OCI-LY1 (cell line): ENCODE results near the gene RBM38.

Experiments used
- H2AFZ ChIP-seq: fragments of 200-600 bp; sonication (generic), shearing (Covaris generic); 2 replicates; pipeline ENCODE4 v1.6.0; 2014; ENCODE audit warnings: antibody characterized with exemption, mild to moderate bottlenecking, low read length
- H3F3A ChIP-seq: fragments of 200-600 bp; sonication (generic), shearing (Covaris generic); 2 replicates; pipeline ENCODE4 v1.6.0; 2014; ENCODE audit warnings: mild to moderate bottlenecking, antibody characterized with exemption, low read length, moderate library complexity; ENCODE audit not compliant: insufficient read depth
- H3K27ac ChIP-seq: fragments of 200-600 bp; sonication (generic); 2 replicates; pipeline ENCODE4 v1.5.1; 2014; ENCODE audit warnings: low read length, mixed run types, mild to moderate bottlenecking, low read depth; ENCODE audit not compliant: poor library complexity, severe bottlenecking
- H3K27me3 ChIP-seq: fragments of 200-600 bp; sonication (generic); 2 replicates; pipeline ENCODE4 v1.6.0; 2014; ENCODE audit warnings: antibody characterized with exemption, mild to moderate bottlenecking, low read length, moderate library complexity; ENCODE audit not compliant: insufficient read depth
- H3K36me3 ChIP-seq: fragments of 200-600 bp; sonication (generic); 2 replicates; pipeline ENCODE4 v1.6.1; 2014; ENCODE audit warnings: mild to moderate bottlenecking, antibody characterized with exemption, low read length, moderate library complexity, mixed read lengths; ENCODE audit not compliant: insufficient read depth
- H3K4me1 ChIP-seq: fragments of 200-600 bp; sonication (generic); 2 replicates; pipeline ENCODE4 v1.5.1; 2014; ENCODE audit warnings: mild to moderate bottlenecking, low read length, moderate library complexity; ENCODE audit not compliant: insufficient read depth, severe bottlenecking
- H3K4me2 ChIP-seq: fragments of 200-600 bp; sonication (generic), shearing (Covaris generic); 2 replicates; pipeline ENCODE4 v1.6.1; 2014; ENCODE audit warnings: low read length
- H3K4me3 ChIP-seq: fragments of 200-600 bp; sonication (generic); 2 replicates; pipeline ENCODE4 v1.5.1; 2014; ENCODE audit warnings: low read length, low read depth, mild to moderate bottlenecking, mixed read lengths; ENCODE audit not compliant: poor library complexity, severe bottlenecking
- H3K79me2 ChIP-seq: fragments of 200-600 bp; shearing (Covaris generic); 2 replicates; pipeline ENCODE4 v1.6.1; 2016; ENCODE audit warnings: mixed run types, low read length, mixed read lengths; ENCODE audit not compliant: insufficient read depth
- H3K9ac ChIP-seq: fragments of 200-600 bp; sonication (generic), shearing (Covaris generic); 2 replicates; pipeline ENCODE4 v1.6.1; 2014; ENCODE audit warnings: mild to moderate bottlenecking, low read length, mixed read lengths
- H3K9me2 ChIP-seq: fragments of 200-600 bp; sonication (generic), shearing (Covaris generic); 2 replicates; pipeline ENCODE4 v1.6.1; 2014; ENCODE audit warnings: low read depth, mild to moderate bottlenecking, low read length, mixed read lengths
- H3K9me3 ChIP-seq: fragments of 200-600 bp; shearing (Covaris generic); 2 replicates; pipeline ENCODE4 v1.6.1; 2014; ENCODE audit warnings: low read length, mixed read lengths
- H4K20me1 ChIP-seq: fragments of 200-600 bp; sonication (generic), shearing (Covaris generic); 2 replicates; pipeline ENCODE4 v1.6.0; 2016; ENCODE audit warnings: mild to moderate bottlenecking, low read length; ENCODE audit not compliant: insufficient read depth
- EZH2 ChIP-seq: fragments of 200-600 bp; sonication (generic), shearing (Covaris generic); IDR thresholded peaks from 2 replicates; pipeline ENCODE4 v1.8.0; 2017; ENCODE audit warnings: borderline replicate concordance, mixed run types, mild to moderate bottlenecking, antibody characterized with exemption, low read length, moderate library complexity, mixed read lengths
- TF ChIP-seq, protein P1 (sequence below): fragments of 200-600 bp; sonication (generic), shearing (Covaris generic); IDR thresholded peaks from 2 replicates; pipeline ENCODE4 v1.5.1; 2017; ENCODE audit warnings: mild to moderate bottlenecking, antibody characterized with exemption, low read length, moderate library complexity, mixed read lengths

Gene RBM38

DNA sequence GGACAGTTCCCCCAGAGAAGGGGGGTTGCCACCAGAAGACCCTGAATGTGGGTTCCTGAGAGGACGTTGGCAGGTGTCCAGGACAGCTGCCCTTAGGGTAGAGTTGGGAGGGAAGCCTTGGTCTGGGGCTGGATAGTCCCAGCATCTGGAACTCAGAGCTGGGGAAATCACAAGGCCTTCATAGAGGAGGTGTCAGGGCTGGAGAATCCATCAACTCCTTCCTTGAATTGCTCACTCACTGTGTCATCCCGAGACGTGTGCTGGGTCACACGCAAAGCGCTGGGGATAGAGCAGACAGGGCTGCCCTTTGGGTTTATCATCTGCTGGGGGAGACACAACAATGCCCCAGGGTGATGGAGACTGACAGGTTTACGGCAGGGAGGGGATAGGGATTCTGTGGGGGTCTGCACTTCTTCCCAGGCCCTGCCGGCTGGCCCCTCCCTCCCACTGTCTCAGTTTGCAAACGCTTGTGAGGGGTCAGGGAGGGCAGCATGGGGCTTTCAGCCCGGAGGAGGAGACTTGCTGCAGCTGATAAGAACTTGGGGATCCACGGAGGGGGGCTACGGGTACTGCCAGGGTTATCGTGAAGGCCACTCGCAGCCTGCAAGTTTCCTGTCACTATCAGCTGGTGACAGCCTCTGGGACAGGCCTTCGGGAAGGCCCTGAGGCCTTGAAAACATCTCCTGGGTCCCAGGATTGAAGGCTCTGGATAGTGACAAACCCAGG, 18.6 kb downstream of the RBM38 start:
- no peak overlapping the region for H3K9ac ChIP-seq
- no peaks in the 10 kb centered on the region for H3K27me3 ChIP-seq
- H3F3A ChIP-seq: peaks cover 5% of the 10 kb centered on the region; the same call in 1 of the 2 replicates
- H3K4me2 ChIP-seq: no peak overlapping the region
- no peaks in the 10 kb centered on the region for H4K20me1 ChIP-seq
- H3K4me1 ChIP-seq: peaks cover 5% of the 10 kb centered on the region
- H3K79me2 ChIP-seq: no peaks in the 10 kb centered on the region
- H3K9me2 ChIP-seq: no peaks in the 10 kb centered on the region
- peaks cover 52% of the 10 kb centered on the region for H3K36me3 ChIP-seq
- TF ChIP-seq, protein P1, sequence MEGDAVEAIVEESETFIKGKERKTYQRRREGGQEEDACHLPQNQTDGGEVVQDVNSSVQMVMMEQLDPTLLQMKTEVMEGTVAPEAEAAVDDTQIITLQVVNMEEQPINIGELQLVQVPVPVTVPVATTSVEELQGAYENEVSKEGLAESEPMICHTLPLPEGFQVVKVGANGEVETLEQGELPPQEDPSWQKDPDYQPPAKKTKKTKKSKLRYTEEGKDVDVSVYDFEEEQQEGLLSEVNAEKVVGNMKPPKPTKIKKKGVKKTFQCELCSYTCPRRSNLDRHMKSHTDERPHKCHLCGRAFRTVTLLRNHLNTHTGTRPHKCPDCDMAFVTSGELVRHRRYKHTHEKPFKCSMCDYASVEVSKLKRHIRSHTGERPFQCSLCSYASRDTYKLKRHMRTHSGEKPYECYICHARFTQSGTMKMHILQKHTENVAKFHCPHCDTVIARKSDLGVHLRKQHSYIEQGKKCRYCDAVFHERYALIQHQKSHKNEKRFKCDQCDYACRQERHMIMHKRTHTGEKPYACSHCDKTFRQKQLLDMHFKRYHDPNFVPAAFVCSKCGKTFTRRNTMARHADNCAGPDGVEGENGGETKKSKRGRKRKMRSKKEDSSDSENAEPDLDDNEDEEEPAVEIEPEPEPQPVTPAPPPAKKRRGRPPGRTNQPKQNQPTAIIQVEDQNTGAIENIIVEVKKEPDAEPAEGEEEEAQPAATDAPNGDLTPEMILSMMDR: no peak
- TF ChIP-seq EZH2: no peak
- no peak overlapping the region for H3K4me3 ChIP-seq
- H3K27ac ChIP-seq: peak overlapping the region; percentile 18
- H3K9me3 ChIP-seq: no peaks in the 10 kb centered on the region
- no peak overlapping the region for H2AFZ ChIP-seq

DNA sequence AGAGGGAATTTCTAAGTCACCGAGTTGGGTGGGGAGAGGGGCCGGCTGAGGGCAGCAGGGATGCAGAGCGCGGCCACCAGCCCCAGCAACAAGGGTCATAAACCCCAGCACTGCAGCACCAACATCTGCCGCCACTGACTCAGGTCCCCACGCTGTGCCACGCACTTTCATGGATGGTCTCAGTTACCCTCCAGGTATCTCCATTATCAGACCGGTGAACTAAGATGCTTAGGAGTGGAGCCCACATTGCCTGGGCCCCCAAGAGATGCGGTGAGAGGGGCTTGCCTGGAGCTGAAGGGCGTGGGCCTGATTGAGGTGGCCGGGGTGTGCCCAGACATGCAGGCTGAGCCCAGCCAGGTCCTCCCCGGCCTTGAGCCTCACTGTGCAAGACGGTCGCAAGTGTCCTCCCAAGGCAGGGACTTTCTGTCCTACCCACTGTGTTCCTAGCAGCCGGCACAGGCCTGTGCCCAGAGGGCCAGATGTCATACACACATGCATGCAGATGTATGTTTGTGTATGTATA, 19.3 kb downstream of the RBM38 start:
- Histone ChIP-seq H3K79me2 (no peaks in the 10 kb centered on the region), H3K27ac (no peak overlapping the region), H3K27me3 (no peaks in the 10 kb centered on the region), H2AFZ (no peak overlapping the region), H3K9ac (no peak overlapping the region), H4K20me1 (no peaks in the 10 kb centered on the region), H3K4me3 (no peak overlapping the region), H3K4me1 (peaks cover 9% of the 10 kb centered on the region), H3K9me2 (no peaks in the 10 kb centered on the region), H3K36me3 (peaks cover 46% of the 10 kb centered on the region), H3K9me3 (no peaks in the 10 kb centered on the region), H3K4me2 (no peak overlapping the region), H3F3A (0 out of 2 replicates have a peak, but pooled peaks cover under 1% of the 10 kb centered on the region)
- no peak for TF ChIP-seq EZH2
- TF ChIP-seq, protein P1: no peak

DNA sequence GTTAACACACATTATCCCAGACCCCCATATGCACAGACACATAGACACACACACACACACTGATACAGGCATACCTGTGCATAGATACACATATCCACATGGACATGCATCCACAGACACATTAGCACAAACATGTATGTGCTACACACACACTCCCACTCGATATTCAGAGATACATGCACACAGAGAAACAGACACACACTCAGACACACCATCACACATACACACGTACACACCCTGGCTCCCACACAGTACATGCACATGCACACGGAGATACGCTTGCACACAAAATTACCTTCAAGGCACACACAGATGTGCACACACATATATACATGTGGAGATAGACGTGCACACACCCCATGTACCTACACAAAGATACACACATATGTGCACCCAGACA, 19.7 kb downstream of the RBM38 start:
- Histone ChIP-seq H3K9me3 (no peaks in the 10 kb centered on the region), H3K4me1 (peaks cover 9% of the 10 kb centered on the region), H3F3A (no peaks in the 10 kb centered on the region), H3K79me2 (no peaks in the 10 kb centered on the region), H3K9me2 (no peaks in the 10 kb centered on the region), H4K20me1 (no peaks in the 10 kb centered on the region), H3K4me3 (no peak overlapping the region), H3K27me3 (no peaks in the 10 kb centered on the region), H3K36me3 (peaks cover 41% of the 10 kb centered on the region), H3K27ac (no peak overlapping the region), H2AFZ (no peak overlapping the region), H3K9ac (no peak overlapping the region), H3K4me2 (no peak overlapping the region)
- TF ChIP-seq, protein P1: no peak
- TF ChIP-seq EZH2: no peak
